Activated CD8-positive, alpha-beta T cell treated with anti-CD3 and anti-CD28 coated beads, Interleukin-2, amount 10 ng/mL, durations not matched to agents 7 days and 5 days (primary cell): ENCODE measurements around the gene CUL7. TPM values are rescaled to one million over a fixed set of nuclear protein-coding genes. Genes with fewer than 3 reads are reported as not detected.
A peak's percentile ranks its signal among the peaks of the same experiment; 100 is the strongest.
"Not testable (repeated sequence)": the region's sequence is repeated elsewhere in the genome, so short reads cannot be mapped to it uniquely, and the experiment has no call there.

ENCODE experiments used
- ATAC-seq: fragments of 150-1000 bp; cut with Tn5 transposase; one replicate; pipeline ENCODE4 v1.10.0; 2021; ENCODE audit warnings: moderate library complexity
- CTCF ChIA-PET: fragments of 350-600 bp; sonication (Branson Sonifier 250); formaldehyde crosslinking; loops from one replicate; lab custom pipeline; 2021; ENCODE audit warnings: antibody characterized with exemption; lab: Charles Lee
- POLR2A ChIA-PET: fragments of 350-600 bp; sonication (Branson Sonifier 250); formaldehyde crosslinking; loops from one replicate; lab custom pipeline; 2021; ENCODE audit warnings: antibody characterized with exemption; lab: Charles Lee
- DNase-seq: peaks from one replicate; pipeline ENCODE4 v3.0.0-alpha.2; 2020
- H3K27ac Mint-ChIP-seq: one replicate; pipeline ENCODE4 v1.8.0; 2021; ENCODE audit warnings: mild to moderate bottlenecking, mixed read lengths
- H3K27me3 Mint-ChIP-seq: one replicate; pipeline ENCODE4 v1.8.0; 2021; ENCODE audit warnings: low read depth, mixed read lengths
- H3K36me3 Mint-ChIP-seq: one replicate; pipeline ENCODE4 v1.8.0; 2021; ENCODE audit warnings: low read depth, mixed read lengths
- H3K4me1 Mint-ChIP-seq: one replicate; pipeline ENCODE4 v1.8.0; 2021; ENCODE audit warnings: low read depth, mixed read lengths
- H3K4me3 Mint-ChIP-seq: one replicate; pipeline ENCODE4 v1.8.0; 2021; ENCODE audit warnings: mild to moderate bottlenecking, mixed read lengths
- H3K9me3 Mint-ChIP-seq: one replicate; pipeline ENCODE4 v1.8.0; 2022; ENCODE audit warnings: mixed read lengths; ENCODE audit not compliant: insufficient read depth
- total RNA-seq, 2 experiments: library from RNA; stranded (reverse); gene quantifications; one replicate each; pipeline ENCODE4 v1.2.3, GENCODE V29; 2021

The CUL7 gene
- total RNA-seq, 2 experiments from 2014 or later = 8.5 to 8.9 TPM

DNA sequence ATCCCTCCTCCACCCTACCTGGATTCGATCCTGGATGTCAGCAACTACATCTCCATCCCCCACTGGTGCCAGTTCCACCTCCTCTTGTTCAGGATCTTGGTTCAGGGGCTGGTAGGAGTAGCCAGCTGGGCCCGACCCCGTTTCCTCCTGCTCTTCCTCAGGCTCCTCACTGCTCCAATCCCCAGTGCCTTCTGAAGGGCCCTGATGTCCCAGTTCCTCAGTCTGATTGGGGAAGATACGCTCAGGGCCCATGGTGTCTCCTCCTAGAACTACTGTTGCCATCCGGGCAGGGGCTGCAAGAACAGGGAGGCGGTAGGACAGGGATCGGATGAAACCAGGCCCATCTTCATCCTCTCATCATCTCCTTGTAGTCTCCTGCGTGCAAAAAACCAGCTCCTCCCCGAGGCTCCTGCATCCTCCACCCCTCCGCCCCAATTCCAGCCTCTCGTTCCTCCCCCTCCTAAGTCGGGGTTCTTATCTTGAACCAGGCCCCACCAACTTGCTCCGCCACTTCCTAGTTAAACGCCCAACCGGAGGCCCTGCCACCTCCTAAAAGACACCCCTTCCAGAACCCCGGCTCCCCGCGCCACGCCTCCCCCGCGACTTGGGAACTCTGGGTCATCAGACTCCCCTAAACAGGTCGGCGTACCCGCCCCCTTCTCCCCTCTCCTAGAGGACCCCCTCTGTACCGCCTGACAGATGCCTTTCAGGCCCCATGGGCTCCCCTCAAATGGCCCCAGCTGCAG lies 40.4 kb downstream of the CUL7 start:
- ATAC-seq (no peak), DNase-seq (no peak)
- Mint-ChIP-seq H3K9me3 (no peaks in the 10 kb centered on the region), H3K36me3 (peaks cover 63% of the 10 kb centered on the region), H3K27ac (peak overlapping the region; percentile 90), H3K4me1 (peaks cover 43% of the 10 kb centered on the region), H3K4me3 (peak overlapping the region; percentile 97), H3K27me3 (no peaks in the 10 kb centered on the region)
- ChIA-PET CTCF (interaction anchor here (1.0 to 3.3 kb wide), 8 partner anchors 12 to 130 kb away, joined by 3 to 24 read pairs (median 4); partner anchors contain the start of genes CNPY3, MRPL2 and PEX6), POLR2A (interaction anchor here (0.6 to 4.5 kb wide), 11 partner anchors 9 to 131 kb away, joined by 3 to 22 read pairs (median 4); partner anchors contain the start of genes CNPY3, KLC4, MRPL2 and PEX6)

DNA sequence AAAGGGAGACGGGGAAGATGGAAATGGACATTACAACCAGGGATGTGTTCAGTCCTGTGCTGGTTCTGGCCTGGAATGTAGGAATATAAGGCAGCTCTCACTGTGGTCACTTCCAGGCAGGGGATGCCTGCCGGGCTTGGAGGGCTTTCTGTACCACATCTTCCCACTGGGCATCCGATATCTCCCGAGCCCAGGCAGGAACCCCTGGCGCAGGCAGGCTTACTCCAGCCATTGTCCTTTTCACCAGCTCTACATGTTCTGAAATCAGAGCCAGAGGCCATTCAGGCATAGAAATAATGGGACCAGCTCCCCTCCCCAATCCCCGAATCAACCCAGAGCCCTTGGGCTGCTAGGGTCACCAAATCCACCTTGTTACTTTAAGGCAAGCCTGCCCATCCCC lies 41.3 kb downstream of the CUL7 start:
- no peak for DNase-seq
- Mint-ChIP-seq H3K4me1 (peaks cover 43% of the 10 kb centered on the region), H3K27me3 (no peaks in the 10 kb centered on the region), H3K36me3 (peaks cover 63% of the 10 kb centered on the region), H3K9me3 (no peaks in the 10 kb centered on the region), H3K27ac (no peak overlapping the region), H3K4me3 (peak overlapping the region; percentile 97)
- CTCF ChIA-PET = interaction anchor here (0.8 to 3.3 kb wide), 6 partner anchors 34 to 448 kb away, joined by 3 to 24 read pairs (median 4); partner anchors contain the start of genes CNPY3 and PEX6
- no peak for ATAC-seq
- POLR2A ChIA-PET = interaction anchor here (0.7 to 4.5 kb wide), 3 partner anchors 28 to 40 kb away, joined by 3 to 22 read pairs (median 12); partner anchors contain the start of genes PEX6 and PPP2R5D

DNA sequence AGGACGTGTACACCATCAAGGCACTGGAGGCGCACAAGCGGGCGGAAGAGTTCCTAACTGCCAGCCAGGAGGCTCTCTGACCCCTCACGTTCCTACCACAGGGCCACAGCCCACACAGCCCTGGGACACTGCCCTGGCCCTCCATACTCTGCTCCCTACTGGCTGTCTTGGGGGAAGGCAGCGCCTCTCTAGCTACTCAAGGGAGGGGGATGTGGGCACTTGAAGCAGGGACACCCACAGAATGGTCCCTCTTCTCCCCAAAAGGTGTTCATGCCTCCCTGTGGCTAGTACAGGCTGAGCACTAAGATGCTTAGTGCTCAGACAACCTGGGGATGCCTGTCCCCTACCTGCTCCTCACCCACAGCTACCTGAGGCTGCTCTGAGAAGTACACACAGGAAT lies 42.4 kb downstream of the CUL7 start:
- Mint-ChIP-seq H3K9me3 (no peaks in the 10 kb centered on the region), H3K4me3 (no peak overlapping the region), H3K27ac (no peak overlapping the region), H3K36me3 (peaks cover 65% of the 10 kb centered on the region), H3K27me3 (no peaks in the 10 kb centered on the region), H3K4me1 (peaks cover 36% of the 10 kb centered on the region)
- ChIA-PET CTCF (interaction anchor here (0.7 to 8.7 kb wide), 2 partner anchors 83 to 132 kb away, joined by 3 to 61 read pairs; no protein-coding TSS in a partner anchor), POLR2A (interaction anchor here (1.1 to 4.5 kb wide), 6 partner anchors 19 to 133 kb away, joined by 3 to 22 read pairs (median 3); partner anchors contain the start of genes PEX6 and PPP2R5D)
- ATAC-seq (no peak), DNase-seq (no peak)

DNA sequence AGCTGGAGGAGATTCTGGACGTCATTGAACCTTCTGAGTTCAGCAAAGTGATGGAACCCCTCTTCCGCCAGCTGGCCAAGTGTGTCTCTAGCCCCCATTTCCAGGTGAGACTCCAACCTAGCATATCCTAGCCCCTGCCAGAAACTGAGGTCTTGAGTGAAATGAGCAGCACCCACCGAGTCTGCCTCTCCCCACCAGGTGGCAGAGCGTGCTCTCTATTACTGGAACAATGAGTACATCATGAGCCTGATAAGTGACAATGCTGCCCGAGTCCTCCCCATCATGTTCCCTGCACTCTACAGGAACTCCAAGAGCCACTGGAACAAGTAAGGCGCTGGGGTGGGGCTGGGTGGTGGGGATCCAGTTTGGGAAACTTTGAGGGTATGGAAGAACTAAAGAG lies 44.5 kb downstream of the CUL7 start:
- Mint-ChIP-seq H3K36me3 (peaks cover 67% of the 10 kb centered on the region), H3K27ac (peak overlapping the region; percentile 45), H3K27me3 (no peaks in the 10 kb centered on the region), H3K4me3 (no peak overlapping the region), H3K9me3 (no peaks in the 10 kb centered on the region), H3K4me1 (peaks cover 21% of the 10 kb centered on the region)
- CTCF ChIA-PET = interaction anchor here (1.4 to 8.7 kb wide), 2 partner anchors 21 to 134 kb away, joined by 4 to 61 read pairs; no protein-coding TSS in a partner anchor
- ATAC-seq (no peak), DNase-seq (peak; percentile 61)
- POLR2A ChIA-PET = interaction anchor here (1.0 kb wide), 1 partner anchor 25 kb away, joined by 3 read pairs; the partner anchor contains the start of gene PPP2R5D

DNA sequence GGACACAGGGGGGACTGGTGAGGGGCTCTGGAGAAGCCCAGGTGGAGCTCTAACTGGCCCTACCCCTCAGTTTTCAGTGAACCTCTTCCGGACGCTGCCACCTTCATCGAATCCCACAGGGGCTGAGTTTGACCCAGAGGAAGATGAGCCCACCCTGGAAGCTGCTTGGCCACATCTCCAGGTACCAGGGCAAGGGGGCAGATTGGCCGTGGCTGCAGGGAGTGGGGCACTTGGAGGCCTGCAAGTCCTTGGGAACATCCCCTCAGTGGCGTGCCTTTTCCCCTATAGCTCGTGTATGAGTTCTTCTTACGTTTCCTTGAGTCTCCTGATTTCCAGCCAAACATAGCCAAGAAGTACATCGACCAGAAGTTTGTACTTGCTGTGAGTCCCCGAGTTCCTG lies 46.5 kb downstream of the CUL7 start:
- Mint-ChIP-seq H3K27me3 (no peaks in the 10 kb centered on the region), H3K4me1 (peaks cover 6% of the 10 kb centered on the region), H3K4me3 (no peak overlapping the region), H3K36me3 (peaks cover 53% of the 10 kb centered on the region), H3K9me3 (no peaks in the 10 kb centered on the region), H3K27ac (no peak overlapping the region)
- ChIA-PET POLR2A (no interaction called here), CTCF (interaction anchor here (8.7 kb wide), 1 partner anchor 136 kb away, joined by 61 read pairs; no protein-coding TSS in a partner anchor)
- no peak for DNase-seq
- ATAC-seq = no peak

DNA sequence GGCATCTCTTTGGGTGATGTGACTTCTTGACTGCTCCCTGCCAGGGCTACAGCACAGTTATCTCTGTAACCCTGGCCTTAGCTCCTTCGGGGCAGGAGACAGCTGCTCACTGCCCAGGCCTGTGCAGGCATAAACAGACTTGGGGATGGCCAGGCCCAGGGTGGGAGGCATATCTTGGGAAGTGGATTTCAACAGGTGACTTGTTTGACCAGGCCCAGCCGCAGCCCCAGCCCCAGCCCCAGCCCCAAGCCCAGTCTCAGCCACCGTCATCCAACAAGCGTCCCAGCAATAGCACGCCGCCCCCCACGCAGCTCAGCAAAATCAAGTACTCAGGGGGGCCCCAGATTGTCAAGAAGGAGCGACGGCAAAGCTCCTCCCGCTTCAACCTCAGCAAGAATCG lies 47.4 kb downstream of the CUL7 start:
- CTCF ChIA-PET = interaction anchor here (0.8 to 8.7 kb wide), 2 partner anchors 22 to 137 kb away, joined by 4 to 61 read pairs; partner anchors contain the start of gene PPP2R5D
- H3K4me1 Mint-ChIP-seq = no peaks in the 10 kb centered on the region
- no peaks in the 10 kb centered on the region for H3K27me3 Mint-ChIP-seq
- no peaks in the 10 kb centered on the region for H3K9me3 Mint-ChIP-seq
- POLR2A ChIA-PET = interaction anchor here (0.6 to 1.4 kb wide), 2 partner anchors 22 to 116 kb away, joined by 3 read pairs; partner anchors contain the start of gene PPP2R5D
- H3K27ac Mint-ChIP-seq = no peak overlapping the region
- H3K36me3 Mint-ChIP-seq = peaks cover 47% of the 10 kb centered on the region
- no peak for ATAC-seq
- H3K4me3 Mint-ChIP-seq = no peak overlapping the region
- no peak for DNase-seq

DNA sequence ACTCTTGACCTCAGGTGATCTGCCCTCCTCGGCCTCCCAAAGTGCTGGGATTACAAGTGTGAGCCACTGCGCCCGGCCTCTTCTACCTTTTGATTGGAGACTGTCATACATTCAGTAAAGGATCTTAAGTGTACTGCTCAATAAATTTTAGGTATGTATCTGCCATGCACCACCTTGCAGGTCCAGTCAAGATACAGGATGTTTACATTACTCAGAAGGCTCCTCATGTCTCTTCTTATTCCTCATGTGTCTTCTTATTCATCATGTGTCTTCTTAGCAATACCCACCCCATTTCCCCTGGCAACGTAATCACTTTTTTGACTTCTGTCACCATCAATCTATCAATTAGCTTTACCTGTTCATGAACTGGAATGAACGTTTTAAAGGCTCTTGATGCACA lies 47.8 kb downstream of the CUL7 start:
- Mint-ChIP-seq H3K9me3 (no peaks in the 10 kb centered on the region), H3K4me1 (no peaks in the 10 kb centered on the region), H3K27me3 (no peaks in the 10 kb centered on the region), H3K4me3 (no peak overlapping the region), H3K36me3 (peaks cover 43% of the 10 kb centered on the region), H3K27ac (no peak overlapping the region)
- POLR2A ChIA-PET = interaction anchor here (0.6 to 1.4 kb wide), 2 partner anchors 21 to 116 kb away, joined by 3 read pairs; partner anchors contain the start of gene PPP2R5D
- no peak for ATAC-seq
- CTCF ChIA-PET = interaction anchor here (0.8 to 8.7 kb wide), 2 partner anchors 22 to 137 kb away, joined by 4 to 61 read pairs; partner anchors contain the start of gene PPP2R5D
- DNase-seq = no peak

DNA sequence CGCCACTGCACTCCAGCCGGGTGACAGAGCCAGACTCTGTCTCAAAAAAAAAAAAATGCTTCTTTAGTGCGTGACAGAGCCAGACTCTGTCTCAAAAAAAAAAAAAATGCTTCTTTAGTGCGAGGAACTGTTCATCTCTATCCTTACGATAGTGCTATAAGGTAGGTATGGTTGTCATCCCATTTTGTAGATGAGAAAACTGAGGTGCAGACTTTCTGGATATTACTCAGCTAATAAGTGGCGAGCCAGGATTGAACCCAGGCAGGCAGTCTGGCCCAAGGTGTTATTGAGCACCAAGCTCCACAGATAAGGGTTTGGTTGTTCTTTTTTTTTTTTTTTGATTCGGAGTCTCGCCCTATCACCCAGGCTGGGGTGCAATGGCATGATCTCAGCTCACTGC lies 51.8 kb downstream of the CUL7 start:
- Mint-ChIP-seq H3K4me1 (no peaks in the 10 kb centered on the region), H3K27me3 (no peaks in the 10 kb centered on the region), H3K9me3 (no peaks in the 10 kb centered on the region), H3K36me3 (peaks cover 9% of the 10 kb centered on the region), H3K4me3 (no peak overlapping the region), H3K27ac (no peak overlapping the region)
- DNase-seq = no peak
- ChIA-PET CTCF (no interaction called here), POLR2A (interaction anchor here (3.4 kb wide), 1 partner anchor 23 kb away, joined by 14 read pairs; the partner anchor contains the start of gene PEX6)
- ATAC-seq = no peak

DNA sequence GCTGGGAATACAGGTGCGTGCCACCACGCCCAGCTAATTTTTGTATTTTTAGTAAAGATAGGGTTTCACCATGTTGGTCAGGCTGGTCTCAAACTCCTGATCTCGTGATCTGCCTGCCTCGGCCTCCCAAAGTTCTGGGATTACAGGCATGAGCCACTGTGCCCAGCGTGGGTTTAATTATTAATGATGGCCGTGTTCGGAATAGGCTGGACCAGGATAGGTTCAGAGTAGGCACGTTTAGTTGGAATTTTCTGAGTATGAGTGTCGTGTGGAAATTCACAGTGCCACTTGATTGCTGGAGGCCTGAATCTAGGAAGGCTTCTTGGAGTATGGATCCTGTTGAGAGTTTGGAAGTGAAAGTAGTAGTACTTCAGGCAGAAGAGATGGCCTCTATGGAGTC lies 55.4 kb downstream of the CUL7 start:
- H3K9me3 Mint-ChIP-seq, DNase-seq, H3K27ac Mint-ChIP-seq, ATAC-seq, H3K27me3 Mint-ChIP-seq, H3K4me1 Mint-ChIP-seq, H3K4me3 Mint-ChIP-seq, POLR2A ChIA-PET, H3K36me3 Mint-ChIP-seq: not testable (repeated sequence)
- CTCF ChIA-PET = interaction anchor here (2.0 kb wide), 1 partner anchor 23 kb away, joined by 4 read pairs; the partner anchor contains the start of gene RRP36

DNA sequence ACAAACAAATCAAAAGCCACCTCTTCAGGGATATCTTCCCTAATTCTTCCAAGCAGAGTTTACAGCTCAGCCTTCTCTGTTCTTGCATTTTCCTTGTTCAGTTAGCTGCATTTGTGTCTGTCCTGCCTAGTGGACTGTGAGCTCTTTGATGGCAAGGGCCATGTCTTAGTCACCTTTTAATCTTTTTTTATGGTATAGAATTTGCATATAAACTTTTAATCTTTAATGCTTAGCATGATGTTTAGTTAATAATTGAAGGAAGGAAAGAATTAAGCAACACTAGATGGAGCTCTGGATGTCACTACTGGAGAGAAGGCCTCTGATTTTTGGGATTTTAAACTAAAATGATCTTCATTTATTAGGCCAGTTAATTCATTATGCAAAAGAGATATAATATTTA lies 57.1 kb downstream of the CUL7 start:
- DNase-seq = no peak
- peaks cover 11% of the 10 kb centered on the region for H3K36me3 Mint-ChIP-seq
- H3K4me1 Mint-ChIP-seq = no peaks in the 10 kb centered on the region
- H3K9me3 Mint-ChIP-seq = no peaks in the 10 kb centered on the region
- ChIA-PET CTCF (interaction anchor here (1.1 to 1.4 kb wide), 2 partner anchors 9 to 18 kb away, joined by 3 to 7 read pairs; partner anchors contain the start of gene KLHDC3), POLR2A (interaction anchor here (1.5 kb wide), 1 partner anchor 18 kb away, joined by 4 read pairs; the partner anchor contains the start of gene PEX6)
- no peak overlapping the region for H3K27ac Mint-ChIP-seq
- no peaks in the 10 kb centered on the region for H3K27me3 Mint-ChIP-seq
- no peak overlapping the region for H3K4me3 Mint-ChIP-seq
- no peak for ATAC-seq

DNA sequence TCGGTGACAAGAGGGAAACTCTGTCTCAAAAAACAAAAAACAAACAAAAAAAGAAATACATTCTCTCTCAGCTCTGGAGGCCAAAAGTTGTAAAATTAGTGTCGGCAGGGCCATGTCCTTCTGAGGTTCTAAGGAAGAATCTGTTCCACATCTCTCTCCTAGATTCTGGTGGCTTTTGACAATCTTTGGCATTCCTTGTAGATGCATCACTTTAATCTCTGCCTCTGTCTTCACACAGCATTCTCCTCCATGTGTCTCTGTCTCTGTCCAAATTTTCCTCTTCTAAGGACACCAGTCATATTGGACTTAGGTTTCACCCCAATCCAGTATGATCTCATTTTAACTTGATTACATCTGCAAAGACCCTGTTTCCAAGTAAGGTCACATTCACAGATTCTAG lies 60.2 kb downstream of the CUL7 start:
- Mint-ChIP-seq H3K9me3 (no peaks in the 10 kb centered on the region), H3K4me3 (no peak overlapping the region), H3K27ac (no peak overlapping the region), H3K4me1 (no peaks in the 10 kb centered on the region), H3K27me3 (no peaks in the 10 kb centered on the region), H3K36me3 (peaks cover 35% of the 10 kb centered on the region)
- CTCF ChIA-PET = interaction anchor here (0.7 kb wide), 1 partner anchor 67 kb away, joined by 3 read pairs; no protein-coding TSS in a partner anchor
- POLR2A ChIA-PET = no interaction called here
- DNase-seq = no peak
- no peak for ATAC-seq
